Measurements from ENCODE around the gene BAG1.

BAG1 gene

GRCh38 chr9:33264003-33264472 is 470 bp downstream of the BAG1 start:
- DNase-seq = peak; percentile 70 to 80
- TF ChIP-seq GATA1 (IDR thresholded peaks at IDR 0.05; ENCODE audit: low read depth, low read length) (no peak), POLR2A (IDR thresholded peaks at IDR 0.05; ENCODE audit: low read length) (no peak)

GRCh38 chr9:33263131-33264002 is 1.1 kb downstream of the BAG1 start:
- peak; percentile 73 to 77 for DNase-seq
- TF ChIP-seq POLR2A (IDR thresholded peaks at IDR 0.05; ENCODE audit: low read length) (no peak), GATA1 (IDR thresholded peaks at IDR 0.05; ENCODE audit: low read depth, low read length) (no peak)

- TF ChIP-seq GATA1 (IDR thresholded peaks at IDR 0.05; ENCODE audit: low read depth, low read length) (no peak), POLR2A (IDR thresholded peaks at IDR 0.05; ENCODE audit: low read length) (no peak)
- peak; percentile 21 to 35 for DNase-seq
Measured at GRCh38 chr9:33260372-33260771, 4.1 kb downstream of the BAG1 start.

- no peak for DNase-seq
- TF ChIP-seq GATA1 (IDR thresholded peaks at IDR 0.05; ENCODE audit: low read depth, low read length) (no peak), POLR2A (IDR thresholded peaks at IDR 0.05; ENCODE audit: low read length) (no peak)
Measured at GRCh38 chr9:33257276-33257675, 7.2 kb downstream of the BAG1 start.

GRCh38 chr9:33256236-33256635 is 8.3 kb downstream of the BAG1 start:
- TF ChIP-seq GATA1 (IDR thresholded peaks at IDR 0.05; ENCODE audit: low read depth, low read length) (no peak), POLR2A (IDR thresholded peaks at IDR 0.05; ENCODE audit: low read length) (no peak)
- DNase-seq = no peak

- no peak for TF ChIP-seq POLR2A (IDR thresholded peaks at IDR 0.05; ENCODE audit: low read length)
- TF ChIP-seq GATA1 (IDR thresholded peaks at IDR 0.05; ENCODE audit: low read depth, low read length) = no peak
- DNase-seq = no peak
Measured at GRCh38 chr9:33255471-33255870, 9.0 kb downstream of the BAG1 start.

GRCh38 chr9:33255014-33255413 is 9.5 kb downstream of the BAG1 start:
- no peak for DNase-seq

GRCh38 chr9:33254211-33254610 is 10.3 kb downstream of the BAG1 start:
- TF ChIP-seq GATA1 (IDR thresholded peaks at IDR 0.05; ENCODE audit: low read depth, low read length) = no peak
- DNase-seq = no peak

More at GRCh38 chr9:33255014-33255413, 9.5 kb downstream of the BAG1 start:
- TF ChIP-seq GATA1 (IDR thresholded peaks at IDR 0.05; ENCODE audit: low read depth, low read length) (no peak), POLR2A (IDR thresholded peaks at IDR 0.05; ENCODE audit: low read length) (no peak)

- no peak for TF ChIP-seq GATA1 (IDR thresholded peaks at IDR 0.05; ENCODE audit: low read depth, low read length)
- no peak for TF ChIP-seq POLR2A (IDR thresholded peaks at IDR 0.05; ENCODE audit: low read length)
- no peak for DNase-seq
Measured at GRCh38 chr9:33250458-33250995, 14.0 kb downstream of the BAG1 start.

- no peak for DNase-seq
- TF ChIP-seq GATA1 (IDR thresholded peaks at IDR 0.05; ENCODE audit: low read depth, low read length) = no peak
- no peak for TF ChIP-seq POLR2A (IDR thresholded peaks at IDR 0.05; ENCODE audit: low read length)
Measured at GRCh38 chr9:33249983-33250382, 14.5 kb downstream of the BAG1 start.

GRCh38 chr9:33249087-33249658 is 15.3 kb downstream of the BAG1 start:
- no peak for TF ChIP-seq POLR2A (IDR thresholded peaks at IDR 0.05; ENCODE audit: low read length)
- TF ChIP-seq GATA1 (IDR thresholded peaks at IDR 0.05; ENCODE audit: low read depth, low read length) = no peak
- no peak for DNase-seq

GRCh38 chr9:33248606-33249005 is 15.9 kb downstream of the BAG1 start:
- no peak for DNase-seq
- TF ChIP-seq POLR2A (IDR thresholded peaks at IDR 0.05; ENCODE audit: low read length) (no peak), GATA1 (IDR thresholded peaks at IDR 0.05; ENCODE audit: low read depth, low read length) (no peak)

- no peak for TF ChIP-seq GATA1 (IDR thresholded peaks at IDR 0.05; ENCODE audit: low read depth, low read length)
- no peak for TF ChIP-seq POLR2A (IDR thresholded peaks at IDR 0.05; ENCODE audit: low read length)
- no peak for DNase-seq
Measured at GRCh38 chr9:33246269-33246860, 18.1 kb downstream of the BAG1 start.

GRCh38 chr9:33245341-33245740 is 19.2 kb downstream of the BAG1 start:
- DNase-seq = no peak
- no peak for TF ChIP-seq GATA1 (IDR thresholded peaks at IDR 0.05; ENCODE audit: low read depth, low read length)
- no peak for TF ChIP-seq POLR2A (IDR thresholded peaks at IDR 0.05; ENCODE audit: low read length)
